Measurements from ENCODE around the gene CPVL. TPM values are rescaled to one million over a fixed set of nuclear protein-coding genes. Genes with fewer than 3 reads are reported as not detected.
A peak's percentile ranks its signal among the peaks of the same experiment; 100 is the strongest.

CPVL gene
- total RNA-seq, 1 experiment from 2014 or later, result 1.1 TPM

GRCh38 chr7:29107056-29107455 lies 39.3 kb downstream of the CPVL start:
- H3K4me3 ChIP-seq (ENCODE audit: low read depth in 2 of 2, low read length in 2 of 2), result no peak overlapping the region
- in situ Hi-C loops (cut with HindIII; ENCODE audit: low pct_unique_long_range_greater_than_20kb, low sequenced_read_pairs) (no loop called here), intact Hi-C loops (cut with micrococcal nuclease; ENCODE audit: unreplicated experiment) (no loop called here)
- no TSS peak for BruUV-seq (replicated peaks)
- no peaks in the 10 kb centered on the region for H3K4me1 ChIP-seq (ENCODE audit: control insufficient read depth, insufficient read depth, low read length)
- H3K9me3 ChIP-seq (ENCODE audit: control insufficient read depth, insufficient read depth, low read depth, low read length), result no peaks in the 10 kb centered on the region
- TF ChIP-seq REST (IDR thresholded peaks at IDR 0.05; ENCODE audit: insufficient read depth in 1 of 2, low read depth in 2 of 2, low read length in 1 of 2) (no peak), TCF7L2 (IDR thresholded peaks at IDR 0.05; ENCODE audit: low read depth, low read length) (no peak), POLR2AphosphoS5 (IDR thresholded peaks at IDR 0.05; ENCODE audit: low read depth, low read length) (no peak), SIN3A (IDR thresholded peaks at IDR 0.05; ENCODE audit: borderline replicate concordance, insufficient read depth, low read depth, low read length) (no peak)
- TF ChIP-seq, protein P1, sequence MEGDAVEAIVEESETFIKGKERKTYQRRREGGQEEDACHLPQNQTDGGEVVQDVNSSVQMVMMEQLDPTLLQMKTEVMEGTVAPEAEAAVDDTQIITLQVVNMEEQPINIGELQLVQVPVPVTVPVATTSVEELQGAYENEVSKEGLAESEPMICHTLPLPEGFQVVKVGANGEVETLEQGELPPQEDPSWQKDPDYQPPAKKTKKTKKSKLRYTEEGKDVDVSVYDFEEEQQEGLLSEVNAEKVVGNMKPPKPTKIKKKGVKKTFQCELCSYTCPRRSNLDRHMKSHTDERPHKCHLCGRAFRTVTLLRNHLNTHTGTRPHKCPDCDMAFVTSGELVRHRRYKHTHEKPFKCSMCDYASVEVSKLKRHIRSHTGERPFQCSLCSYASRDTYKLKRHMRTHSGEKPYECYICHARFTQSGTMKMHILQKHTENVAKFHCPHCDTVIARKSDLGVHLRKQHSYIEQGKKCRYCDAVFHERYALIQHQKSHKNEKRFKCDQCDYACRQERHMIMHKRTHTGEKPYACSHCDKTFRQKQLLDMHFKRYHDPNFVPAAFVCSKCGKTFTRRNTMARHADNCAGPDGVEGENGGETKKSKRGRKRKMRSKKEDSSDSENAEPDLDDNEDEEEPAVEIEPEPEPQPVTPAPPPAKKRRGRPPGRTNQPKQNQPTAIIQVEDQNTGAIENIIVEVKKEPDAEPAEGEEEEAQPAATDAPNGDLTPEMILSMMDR (IDR thresholded peaks at IDR 0.05), result no peak
- DNase-seq (ENCODE audit: low read depth, low spot score) (no peak), ATAC-seq (no peak)
- ChIA-PET POLR2A (no interaction called here), CTCF (interaction anchor here (0.7 to 1.8 kb wide), 9 partner anchors 10 to 302 kb away, joined by 3 to 39 read pairs (median 4); no protein-coding TSS in a partner anchor)
- peaks cover 9% of the 10 kb centered on the region; the same call in 1 of the 2 replicates for H3K27me3 ChIP-seq (ENCODE audit: control insufficient read depth, insufficient read depth, low read length)
- no peaks in the 10 kb centered on the region for H3K36me3 ChIP-seq (ENCODE audit: control insufficient read depth, insufficient read depth, low read length)
- H3K27ac ChIP-seq (ENCODE audit: low read length), result no peak overlapping the region

DNA sequence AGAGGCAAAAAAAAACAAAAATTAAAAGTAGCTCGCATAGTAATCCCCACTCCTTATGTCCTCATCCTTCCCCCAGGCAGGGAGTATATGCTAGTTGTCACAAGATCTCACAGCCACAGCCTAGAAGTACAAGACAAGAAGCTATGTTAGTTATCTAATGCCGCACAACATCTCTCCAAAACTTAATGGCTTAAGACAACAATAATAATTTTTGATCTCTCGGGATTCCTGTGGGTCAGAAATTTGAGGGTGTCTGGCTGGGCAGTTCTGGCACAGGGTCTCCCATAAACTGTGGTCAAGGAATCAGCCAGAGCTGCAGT lies 39.7 kb downstream of the CPVL start:
- no peaks in the 10 kb centered on the region for H3K4me1 ChIP-seq (ENCODE audit: control insufficient read depth, insufficient read depth, low read length)
- H3K27me3 ChIP-seq (ENCODE audit: control insufficient read depth, insufficient read depth, low read length), result peaks cover 9% of the 10 kb centered on the region; the same call in 1 of the 2 replicates
- H3K4me3 ChIP-seq (ENCODE audit: low read depth in 2 of 2, low read length in 2 of 2), result no peak overlapping the region
- DNase-seq (ENCODE audit: low read depth, low spot score) (no peak), ATAC-seq (no peak)
- in situ Hi-C loops (cut with HindIII; ENCODE audit: low pct_unique_long_range_greater_than_20kb, low sequenced_read_pairs) (no loop called here), intact Hi-C loops (cut with micrococcal nuclease; ENCODE audit: unreplicated experiment) (loop anchor here (1.0 kb wide), 1 partner anchor 179 kb away; no protein-coding TSS in a partner anchor)
- H3K27ac ChIP-seq (ENCODE audit: low read length), result no peak overlapping the region
- CTCF ChIA-PET, result interaction anchor here (0.7 to 1.8 kb wide), 9 partner anchors 11 to 302 kb away, joined by 3 to 39 read pairs (median 4); no protein-coding TSS in a partner anchor
- H3K36me3 ChIP-seq (ENCODE audit: control insufficient read depth, insufficient read depth, low read length), result no peaks in the 10 kb centered on the region
- no peaks in the 10 kb centered on the region for H3K9me3 ChIP-seq (ENCODE audit: control insufficient read depth, insufficient read depth, low read depth, low read length)
- POLR2A ChIA-PET, result no interaction called here
- no TSS peak for BruUV-seq (replicated peaks)
- TF ChIP-seq SIN3A (IDR thresholded peaks at IDR 0.05; ENCODE audit: borderline replicate concordance, insufficient read depth, low read depth, low read length), result no peak
- TF ChIP-seq, protein P1 (IDR thresholded peaks at IDR 0.05), result peak; percentile 80

Measured in Panc1 (cell line).